ENCODE results near the gene EHD4.

DNA sequence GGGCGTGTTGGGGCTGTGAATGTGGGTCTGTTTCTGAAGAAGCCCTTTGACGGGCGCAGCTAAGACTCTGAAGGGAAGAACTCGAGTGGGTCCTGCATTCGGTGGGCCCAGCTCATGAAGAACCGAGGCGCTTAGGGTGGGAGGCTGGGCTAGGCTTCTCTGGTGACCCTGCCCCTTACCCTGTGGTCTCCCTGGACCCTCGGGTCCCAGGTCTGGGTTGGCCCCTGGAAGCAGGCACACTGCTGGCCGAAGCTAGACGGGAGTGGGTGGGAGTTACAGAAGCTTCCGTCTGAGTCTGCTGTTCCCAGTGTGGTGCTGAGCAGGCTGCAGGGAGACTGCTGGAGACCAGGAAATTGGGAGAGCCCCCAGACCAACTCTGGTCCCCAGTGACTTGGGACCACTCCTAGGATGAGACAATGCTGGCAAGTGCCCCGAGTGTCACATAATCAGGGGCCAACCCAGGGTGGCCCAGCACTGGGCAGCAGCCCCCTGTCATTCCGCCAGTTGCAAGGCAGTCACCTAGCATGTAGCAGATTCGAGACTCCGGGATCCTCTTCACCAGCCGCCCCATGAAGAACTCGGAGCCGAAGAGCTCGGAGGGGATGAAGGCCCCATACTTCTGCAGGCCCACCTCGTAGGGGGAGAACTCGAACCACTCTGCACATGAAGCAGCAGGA, 16.7 kb upstream of the EHD4 start:
- TF ChIP-seq, protein P1, sequence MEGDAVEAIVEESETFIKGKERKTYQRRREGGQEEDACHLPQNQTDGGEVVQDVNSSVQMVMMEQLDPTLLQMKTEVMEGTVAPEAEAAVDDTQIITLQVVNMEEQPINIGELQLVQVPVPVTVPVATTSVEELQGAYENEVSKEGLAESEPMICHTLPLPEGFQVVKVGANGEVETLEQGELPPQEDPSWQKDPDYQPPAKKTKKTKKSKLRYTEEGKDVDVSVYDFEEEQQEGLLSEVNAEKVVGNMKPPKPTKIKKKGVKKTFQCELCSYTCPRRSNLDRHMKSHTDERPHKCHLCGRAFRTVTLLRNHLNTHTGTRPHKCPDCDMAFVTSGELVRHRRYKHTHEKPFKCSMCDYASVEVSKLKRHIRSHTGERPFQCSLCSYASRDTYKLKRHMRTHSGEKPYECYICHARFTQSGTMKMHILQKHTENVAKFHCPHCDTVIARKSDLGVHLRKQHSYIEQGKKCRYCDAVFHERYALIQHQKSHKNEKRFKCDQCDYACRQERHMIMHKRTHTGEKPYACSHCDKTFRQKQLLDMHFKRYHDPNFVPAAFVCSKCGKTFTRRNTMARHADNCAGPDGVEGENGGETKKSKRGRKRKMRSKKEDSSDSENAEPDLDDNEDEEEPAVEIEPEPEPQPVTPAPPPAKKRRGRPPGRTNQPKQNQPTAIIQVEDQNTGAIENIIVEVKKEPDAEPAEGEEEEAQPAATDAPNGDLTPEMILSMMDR (IDR thresholded peaks at IDR 0.05; ENCODE audit: low read depth, low read length): no peak
- TF ChIP-seq EZH2phosphoT487 (IDR thresholded peaks at IDR 0.05; ENCODE audit: low read depth): no peak
